ENCODE measurements around the gene FAM9C. TPM values are rescaled to one million over a fixed set of nuclear protein-coding genes. Genes with fewer than 3 reads are reported as not detected.

Gene FAM9C
- total and polyA plus RNA-seq, 2 donors (not counting 1 experiment from before 2014, with no cell fraction given), result under 0.01 to 0.01 TPM

DNA sequence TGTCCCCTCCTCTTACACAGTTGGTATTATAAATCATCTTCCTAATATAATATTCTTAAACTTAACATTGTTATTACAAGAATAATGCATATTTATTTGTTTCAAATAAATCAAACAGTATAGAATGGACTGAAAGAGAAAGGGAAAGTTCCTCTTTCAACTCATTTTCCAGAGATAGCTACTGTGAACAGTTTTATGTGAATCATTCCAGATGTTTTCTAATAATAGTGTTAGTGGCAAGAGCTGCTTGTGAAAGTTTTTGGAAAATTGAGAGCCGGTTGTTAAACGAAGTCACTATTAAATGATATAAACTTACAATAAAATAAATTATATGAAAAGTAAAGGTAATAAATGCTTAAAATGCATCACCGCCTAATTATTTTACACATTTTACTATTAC is 55.0 kb downstream of the FAM9C start:
- Histone ChIP-seq H2AFZ (ENCODE audit: low read length) (no peak overlapping the region), H3K79me2 (ENCODE audit: control insufficient read depth, insufficient read depth, low read length) (no peaks in the 10 kb centered on the region), H3K9ac (ENCODE audit: insufficient read depth, low read length) (no peak overlapping the region), H3K36me3 (ENCODE audit: control insufficient read depth, insufficient read depth, low read length) (no peaks in the 10 kb centered on the region), H3K27ac (ENCODE audit: insufficient read depth, low read length) (no peak overlapping the region), H4K20me1 (ENCODE audit: control insufficient read depth, extremely low read depth, insufficient read depth, low read length) (no peaks in the 10 kb centered on the region), H3K27me3 (ENCODE audit: control insufficient read depth, insufficient read depth, low read length) (no peaks in the 10 kb centered on the region), H3K4me2 (ENCODE audit: extremely low read depth, insufficient read depth, low read length) (no peak overlapping the region), H3K4me1 (ENCODE audit: control insufficient read depth, extremely low read depth, insufficient read depth, low read length) (peaks cover 2% of the 10 kb centered on the region), H3K9me3 (ENCODE audit: control insufficient read depth, insufficient read depth, low read depth, low read length) (no peaks in the 10 kb centered on the region), H3K4me3 (replicated peaks in 1 of 4; ENCODE audit: control extremely low read depth in 1 of 4, insufficient read depth in 1 of 4, low read depth in 3 of 4, low read length in 4 of 4) (no peak overlapping the region)
- peak in 1 of 2 donors; percentile 32 for DNase-seq (ENCODE audit: low read depth in 2 of 2)
- TF ChIP-seq EZH2 (IDR thresholded peaks at IDR 0.05; ENCODE audit: low read length, missing control alignments), result no peak
- TF ChIP-seq, protein P1, sequence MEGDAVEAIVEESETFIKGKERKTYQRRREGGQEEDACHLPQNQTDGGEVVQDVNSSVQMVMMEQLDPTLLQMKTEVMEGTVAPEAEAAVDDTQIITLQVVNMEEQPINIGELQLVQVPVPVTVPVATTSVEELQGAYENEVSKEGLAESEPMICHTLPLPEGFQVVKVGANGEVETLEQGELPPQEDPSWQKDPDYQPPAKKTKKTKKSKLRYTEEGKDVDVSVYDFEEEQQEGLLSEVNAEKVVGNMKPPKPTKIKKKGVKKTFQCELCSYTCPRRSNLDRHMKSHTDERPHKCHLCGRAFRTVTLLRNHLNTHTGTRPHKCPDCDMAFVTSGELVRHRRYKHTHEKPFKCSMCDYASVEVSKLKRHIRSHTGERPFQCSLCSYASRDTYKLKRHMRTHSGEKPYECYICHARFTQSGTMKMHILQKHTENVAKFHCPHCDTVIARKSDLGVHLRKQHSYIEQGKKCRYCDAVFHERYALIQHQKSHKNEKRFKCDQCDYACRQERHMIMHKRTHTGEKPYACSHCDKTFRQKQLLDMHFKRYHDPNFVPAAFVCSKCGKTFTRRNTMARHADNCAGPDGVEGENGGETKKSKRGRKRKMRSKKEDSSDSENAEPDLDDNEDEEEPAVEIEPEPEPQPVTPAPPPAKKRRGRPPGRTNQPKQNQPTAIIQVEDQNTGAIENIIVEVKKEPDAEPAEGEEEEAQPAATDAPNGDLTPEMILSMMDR (conservative IDR thresholded peaks at IDR 0.05 in 1 of 2, IDR thresholded peaks at IDR 0.05 in 1 of 2; ENCODE audit: low read depth in 1 of 2, low read length in 2 of 2), result no peak

- no peak overlapping the region for H3K4me3 ChIP-seq (replicated peaks in 1 of 4; ENCODE audit: control extremely low read depth in 1 of 4, insufficient read depth in 1 of 4, low read depth in 3 of 4, low read length in 4 of 4)
- TF ChIP-seq, protein P1 (conservative IDR thresholded peaks at IDR 0.05 in 1 of 2, IDR thresholded peaks at IDR 0.05 in 1 of 2; ENCODE audit: low read depth in 1 of 2, low read length in 2 of 2), result no peak
- TF ChIP-seq EZH2 (IDR thresholded peaks at IDR 0.05; ENCODE audit: low read length, missing control alignments), result no peak
- peaks cover 4% of the 10 kb centered on the region for H3K4me1 ChIP-seq (ENCODE audit: control insufficient read depth, extremely low read depth, insufficient read depth, low read length)
- H3K27ac ChIP-seq (ENCODE audit: insufficient read depth, low read length), result no peak overlapping the region
- no peaks in the 10 kb centered on the region for H3K36me3 ChIP-seq (ENCODE audit: control insufficient read depth, insufficient read depth, low read length)
- DNase-seq (ENCODE audit: low read depth in 2 of 2), result peak; percentile 62 to 77
- no peaks in the 10 kb centered on the region for H3K79me2 ChIP-seq (ENCODE audit: control insufficient read depth, insufficient read depth, low read length)
- H3K4me2 ChIP-seq (ENCODE audit: extremely low read depth, insufficient read depth, low read length), result no peak overlapping the region
- no peaks in the 10 kb centered on the region for H4K20me1 ChIP-seq (ENCODE audit: control insufficient read depth, extremely low read depth, insufficient read depth, low read length)
- no peak overlapping the region for H3K9ac ChIP-seq (ENCODE audit: insufficient read depth, low read length)
- no peak overlapping the region for H2AFZ ChIP-seq (ENCODE audit: low read length)
- H3K9me3 ChIP-seq (ENCODE audit: control insufficient read depth, insufficient read depth, low read depth, low read length), result no peaks in the 10 kb centered on the region
- H3K27me3 ChIP-seq (ENCODE audit: control insufficient read depth, insufficient read depth, low read length), result no peaks in the 10 kb centered on the region
Observed at GRCh38 chrX:12988797-12989196, 55.6 kb downstream of the FAM9C start.

DNA sequence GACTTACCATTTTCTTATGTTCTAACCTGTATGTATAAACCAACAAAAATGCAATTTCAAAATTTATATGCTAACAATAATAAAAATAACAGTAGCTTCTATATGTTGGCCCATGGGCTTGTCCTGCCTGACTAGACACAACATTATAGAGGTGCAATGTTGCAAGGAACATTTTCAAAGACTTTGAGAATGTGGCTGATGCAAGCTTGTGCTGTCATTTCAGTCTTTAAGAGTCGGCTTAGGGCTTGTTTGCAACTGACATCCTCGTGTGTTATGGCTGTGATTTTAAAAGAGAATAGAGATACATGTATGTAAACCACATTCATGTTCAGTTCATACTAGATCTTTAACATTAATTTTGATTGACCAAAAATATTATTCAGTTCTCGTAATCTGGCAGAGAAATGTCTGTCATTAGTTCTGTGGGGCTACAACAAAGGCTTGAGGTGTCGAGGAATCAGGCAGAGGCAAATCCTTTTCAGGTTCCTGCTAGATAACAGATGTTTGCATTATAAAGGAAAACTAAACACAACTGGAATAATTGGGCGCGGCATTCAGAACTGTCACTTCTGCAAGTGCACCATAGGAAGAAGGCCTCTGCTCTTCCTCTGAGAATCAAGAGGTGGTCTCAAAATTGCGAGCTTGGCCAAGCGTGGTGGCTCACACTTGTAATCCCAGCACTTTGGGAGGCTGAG is 56.4 kb downstream of the FAM9C start:
- Histone ChIP-seq H3K36me3 (ENCODE audit: control insufficient read depth, insufficient read depth, low read length) (no peaks in the 10 kb centered on the region), H4K20me1 (ENCODE audit: control insufficient read depth, extremely low read depth, insufficient read depth, low read length) (no peaks in the 10 kb centered on the region), H3K79me2 (ENCODE audit: control insufficient read depth, insufficient read depth, low read length) (no peaks in the 10 kb centered on the region), H3K27me3 (ENCODE audit: control insufficient read depth, insufficient read depth, low read length) (no peaks in the 10 kb centered on the region), H3K27ac (ENCODE audit: insufficient read depth, low read length) (no peak overlapping the region), H3K9me3 (ENCODE audit: control insufficient read depth, insufficient read depth, low read depth, low read length) (no peaks in the 10 kb centered on the region), H3K4me1 (ENCODE audit: control insufficient read depth, extremely low read depth, insufficient read depth, low read length) (peaks cover 4% of the 10 kb centered on the region), H3K4me3 (replicated peaks in 1 of 4; ENCODE audit: control extremely low read depth in 1 of 4, insufficient read depth in 1 of 4, low read depth in 3 of 4, low read length in 4 of 4) (no peak overlapping the region), H3K9ac (ENCODE audit: insufficient read depth, low read length) (no peak overlapping the region), H3K4me2 (ENCODE audit: extremely low read depth, insufficient read depth, low read length) (no peak overlapping the region), H2AFZ (ENCODE audit: low read length) (no peak overlapping the region)
- no peak for DNase-seq (ENCODE audit: low read depth in 2 of 2)
- no peak for TF ChIP-seq EZH2 (IDR thresholded peaks at IDR 0.05; ENCODE audit: low read length, missing control alignments)
- TF ChIP-seq, protein P1 (conservative IDR thresholded peaks at IDR 0.05 in 1 of 2, IDR thresholded peaks at IDR 0.05 in 1 of 2; ENCODE audit: low read depth in 1 of 2, low read length in 2 of 2), result no peak

Data from fibroblast of lung (primary cell).